Measurements from ENCODE around the gene TIMELESS.
"Not testable (repeated sequence)": the region's sequence is repeated elsewhere in the genome, so short reads cannot be mapped to it uniquely, and the experiment has no call there.

DNA sequence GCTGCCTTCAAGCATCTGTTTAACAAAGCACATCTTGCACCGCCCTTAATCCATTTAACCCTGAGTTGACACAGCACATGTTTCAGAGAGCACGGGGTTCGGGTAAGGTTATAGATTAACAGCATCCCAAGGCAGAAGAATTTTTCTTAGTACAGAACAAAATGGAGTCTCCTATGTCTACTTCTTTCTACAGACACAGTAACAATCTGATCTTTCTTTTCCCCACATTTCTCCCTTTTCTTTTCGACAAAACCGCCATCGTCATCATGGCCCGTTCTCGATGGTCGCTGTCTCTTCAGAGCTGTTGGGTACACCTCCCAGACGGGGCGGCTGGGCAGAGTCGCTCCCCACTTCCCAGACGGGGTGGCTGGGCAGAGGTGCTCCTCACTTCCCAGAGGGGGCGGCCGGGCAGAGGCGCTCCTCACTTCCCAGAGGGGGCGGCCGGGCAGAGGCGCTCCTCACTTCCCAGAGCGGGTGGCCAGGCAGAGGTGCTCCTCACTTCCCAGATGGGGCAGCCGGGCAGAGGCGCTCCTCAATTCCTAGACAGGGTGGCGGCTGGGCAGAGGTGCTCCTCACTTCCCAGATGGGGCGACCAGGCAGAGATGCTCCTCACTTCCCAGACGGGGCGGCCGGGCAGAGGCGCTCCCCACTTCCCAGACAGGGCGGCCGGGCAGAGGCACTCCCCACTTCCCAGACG lies 44.3 kb upstream of the TIMELESS start:
- TF ChIP-seq, protein P1, sequence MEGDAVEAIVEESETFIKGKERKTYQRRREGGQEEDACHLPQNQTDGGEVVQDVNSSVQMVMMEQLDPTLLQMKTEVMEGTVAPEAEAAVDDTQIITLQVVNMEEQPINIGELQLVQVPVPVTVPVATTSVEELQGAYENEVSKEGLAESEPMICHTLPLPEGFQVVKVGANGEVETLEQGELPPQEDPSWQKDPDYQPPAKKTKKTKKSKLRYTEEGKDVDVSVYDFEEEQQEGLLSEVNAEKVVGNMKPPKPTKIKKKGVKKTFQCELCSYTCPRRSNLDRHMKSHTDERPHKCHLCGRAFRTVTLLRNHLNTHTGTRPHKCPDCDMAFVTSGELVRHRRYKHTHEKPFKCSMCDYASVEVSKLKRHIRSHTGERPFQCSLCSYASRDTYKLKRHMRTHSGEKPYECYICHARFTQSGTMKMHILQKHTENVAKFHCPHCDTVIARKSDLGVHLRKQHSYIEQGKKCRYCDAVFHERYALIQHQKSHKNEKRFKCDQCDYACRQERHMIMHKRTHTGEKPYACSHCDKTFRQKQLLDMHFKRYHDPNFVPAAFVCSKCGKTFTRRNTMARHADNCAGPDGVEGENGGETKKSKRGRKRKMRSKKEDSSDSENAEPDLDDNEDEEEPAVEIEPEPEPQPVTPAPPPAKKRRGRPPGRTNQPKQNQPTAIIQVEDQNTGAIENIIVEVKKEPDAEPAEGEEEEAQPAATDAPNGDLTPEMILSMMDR (tag by site-specific recombination; IDR thresholded peaks at IDR 0.05), result not testable (repeated sequence)
- TF ChIP-seq ZNF830 (tag by site-specific recombination; IDR thresholded peaks at IDR 0.05; ENCODE audit: low read depth); ZNF211 (tag by site-specific recombination; IDR thresholded peaks at IDR 0.05; ENCODE audit: low read depth); HOXC10 (CRISPR knock-in tag; IDR thresholded peaks at IDR 0.05); ZNF426 (tag by site-specific recombination; IDR thresholded peaks at IDR 0.05); ZNF624 (tag by site-specific recombination; IDR thresholded peaks at IDR 0.05); ZNF138 (tag by site-specific recombination; IDR thresholded peaks at IDR 0.05; ENCODE audit: borderline replicate concordance): not testable (repeated sequence)
- TF ChIP-seq, protein P2, sequence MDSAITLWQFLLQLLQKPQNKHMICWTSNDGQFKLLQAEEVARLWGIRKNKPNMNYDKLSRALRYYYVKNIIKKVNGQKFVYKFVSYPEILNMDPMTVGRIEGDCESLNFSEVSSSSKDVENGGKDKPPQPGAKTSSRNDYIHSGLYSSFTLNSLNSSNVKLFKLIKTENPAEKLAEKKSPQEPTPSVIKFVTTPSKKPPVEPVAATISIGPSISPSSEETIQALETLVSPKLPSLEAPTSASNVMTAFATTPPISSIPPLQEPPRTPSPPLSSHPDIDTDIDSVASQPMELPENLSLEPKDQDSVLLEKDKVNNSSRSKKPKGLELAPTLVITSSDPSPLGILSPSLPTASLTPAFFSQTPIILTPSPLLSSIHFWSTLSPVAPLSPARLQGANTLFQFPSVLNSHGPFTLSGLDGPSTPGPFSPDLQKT (IDR thresholded peaks at IDR 0.05; ENCODE audit: borderline replicate concordance, low read depth, low read length), result not testable (repeated sequence)
- TF ChIP-seq, protein P3, sequence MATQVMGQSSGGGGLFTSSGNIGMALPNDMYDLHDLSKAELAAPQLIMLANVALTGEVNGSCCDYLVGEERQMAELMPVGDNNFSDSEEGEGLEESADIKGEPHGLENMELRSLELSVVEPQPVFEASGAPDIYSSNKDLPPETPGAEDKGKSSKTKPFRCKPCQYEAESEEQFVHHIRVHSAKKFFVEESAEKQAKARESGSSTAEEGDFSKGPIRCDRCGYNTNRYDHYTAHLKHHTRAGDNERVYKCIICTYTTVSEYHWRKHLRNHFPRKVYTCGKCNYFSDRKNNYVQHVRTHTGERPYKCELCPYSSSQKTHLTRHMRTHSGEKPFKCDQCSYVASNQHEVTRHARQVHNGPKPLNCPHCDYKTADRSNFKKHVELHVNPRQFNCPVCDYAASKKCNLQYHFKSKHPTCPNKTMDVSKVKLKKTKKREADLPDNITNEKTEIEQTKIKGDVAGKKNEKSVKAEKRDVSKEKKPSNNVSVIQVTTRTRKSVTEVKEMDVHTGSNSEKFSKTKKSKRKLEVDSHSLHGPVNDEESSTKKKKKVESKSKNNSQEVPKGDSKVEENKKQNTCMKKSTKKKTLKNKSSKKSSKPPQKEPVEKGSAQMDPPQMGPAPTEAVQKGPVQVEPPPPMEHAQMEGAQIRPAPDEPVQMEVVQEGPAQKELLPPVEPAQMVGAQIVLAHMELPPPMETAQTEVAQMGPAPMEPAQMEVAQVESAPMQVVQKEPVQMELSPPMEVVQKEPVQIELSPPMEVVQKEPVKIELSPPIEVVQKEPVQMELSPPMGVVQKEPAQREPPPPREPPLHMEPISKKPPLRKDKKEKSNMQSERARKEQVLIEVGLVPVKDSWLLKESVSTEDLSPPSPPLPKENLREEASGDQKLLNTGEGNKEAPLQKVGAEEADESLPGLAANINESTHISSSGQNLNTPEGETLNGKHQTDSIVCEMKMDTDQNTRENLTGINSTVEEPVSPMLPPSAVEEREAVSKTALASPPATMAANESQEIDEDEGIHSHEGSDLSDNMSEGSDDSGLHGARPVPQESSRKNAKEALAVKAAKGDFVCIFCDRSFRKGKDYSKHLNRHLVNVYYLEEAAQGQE (tag by site-specific recombination; IDR thresholded peaks at IDR 0.05), result not testable (repeated sequence)
